ENCODE data around the gene CD160. TPM values are rescaled to one million over a fixed set of nuclear protein-coding genes. Genes with fewer than 3 reads are reported as not detected.

CD160 gene
- total RNA-seq, 1 donor = not detected

DNA sequence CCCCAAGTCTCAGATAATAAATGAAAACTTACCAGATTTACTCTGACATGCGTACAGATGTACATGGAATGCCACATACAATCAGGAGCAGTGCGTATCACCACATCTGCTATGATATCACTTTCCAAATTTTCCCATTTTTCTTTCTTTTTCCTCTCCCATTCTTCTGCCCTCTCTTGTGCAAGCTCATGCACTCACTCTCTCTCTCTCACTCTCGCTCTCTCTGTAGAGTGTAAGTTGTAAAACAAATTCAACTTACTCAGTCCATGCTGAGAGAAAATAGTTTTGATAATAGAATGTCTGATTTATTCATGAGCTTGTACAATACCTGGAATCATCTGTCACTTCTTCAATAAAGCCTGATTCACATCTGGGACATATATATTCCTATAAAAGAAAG is 69.3 kb downstream of the CD160 start:
- H3K79me2 ChIP-seq (ENCODE audit: insufficient read depth, low read length) = peaks cover 62% of the 10 kb centered on the region

More for the DNA sequence above, 69.3 kb downstream of the CD160 start:
- H2AFZ ChIP-seq (ENCODE audit: low read length) = no peak overlapping the region
- no peak overlapping the region for H3K4me2 ChIP-seq (ENCODE audit: insufficient read depth, low read length)
- no peak overlapping the region for H3K27ac ChIP-seq (ENCODE audit: low read depth, low read length)
- DNase-seq (ENCODE audit: insufficient read length, low spot score, missing footprints) = peak; percentile 27
- H3K4me1 ChIP-seq (ENCODE audit: insufficient read depth, low read length) = no peaks in the 10 kb centered on the region
- H4K20me1 ChIP-seq (ENCODE audit: insufficient read depth, low read length) = peaks cover 11% of the 10 kb centered on the region
- no peak overlapping the region for H3K4me3 ChIP-seq (ENCODE audit: insufficient read depth, low read length)
- no peaks in the 10 kb centered on the region for H3K27me3 ChIP-seq (ENCODE audit: insufficient read depth, low read length)
- no peaks in the 10 kb centered on the region for H3K9me3 ChIP-seq (ENCODE audit: low read depth, low read length)
- H3K36me3 ChIP-seq (ENCODE audit: insufficient read depth, low read length) = peaks cover 16% of the 10 kb centered on the region
- TF ChIP-seq, protein P1, sequence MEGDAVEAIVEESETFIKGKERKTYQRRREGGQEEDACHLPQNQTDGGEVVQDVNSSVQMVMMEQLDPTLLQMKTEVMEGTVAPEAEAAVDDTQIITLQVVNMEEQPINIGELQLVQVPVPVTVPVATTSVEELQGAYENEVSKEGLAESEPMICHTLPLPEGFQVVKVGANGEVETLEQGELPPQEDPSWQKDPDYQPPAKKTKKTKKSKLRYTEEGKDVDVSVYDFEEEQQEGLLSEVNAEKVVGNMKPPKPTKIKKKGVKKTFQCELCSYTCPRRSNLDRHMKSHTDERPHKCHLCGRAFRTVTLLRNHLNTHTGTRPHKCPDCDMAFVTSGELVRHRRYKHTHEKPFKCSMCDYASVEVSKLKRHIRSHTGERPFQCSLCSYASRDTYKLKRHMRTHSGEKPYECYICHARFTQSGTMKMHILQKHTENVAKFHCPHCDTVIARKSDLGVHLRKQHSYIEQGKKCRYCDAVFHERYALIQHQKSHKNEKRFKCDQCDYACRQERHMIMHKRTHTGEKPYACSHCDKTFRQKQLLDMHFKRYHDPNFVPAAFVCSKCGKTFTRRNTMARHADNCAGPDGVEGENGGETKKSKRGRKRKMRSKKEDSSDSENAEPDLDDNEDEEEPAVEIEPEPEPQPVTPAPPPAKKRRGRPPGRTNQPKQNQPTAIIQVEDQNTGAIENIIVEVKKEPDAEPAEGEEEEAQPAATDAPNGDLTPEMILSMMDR (IDR thresholded peaks at IDR 0.05; ENCODE audit: extremely low read depth, low read depth, low read length) = no peak

Other genes with a start within 250 kb of the CD160 start
- gene GPR89A, start 111.5 kb upstream of the CD160 start, total RNA-seq = 32.1 and 33.7 TPM in 2 replicates
- gene PDZK1, start 12.1 kb upstream of the CD160 start, total RNA-seq = 0.29 and 0.36 TPM in 2 replicates
- gene RNF115, start 104.6 kb downstream of the CD160 start, total RNA-seq = 23.2 and 25.6 TPM in 2 replicates
- 54.3 and 63.1 TPM in 2 replicates for gene POLR3C, start 104.7 kb downstream of the CD160 start, total RNA-seq
- 1.8 and 4.0 TPM in 2 replicates for gene NUDT17, start 126.1 kb downstream of the CD160 start, total RNA-seq
- 15.2 and 17.4 TPM in 2 replicates for gene PIAS3, start 139.6 kb downstream of the CD160 start, total RNA-seq
- gene ANKRD35, start 166.4 kb downstream of the CD160 start, total RNA-seq = 1.4 and 2.1 TPM in 2 replicates
- gene ITGA10, start 190.6 kb downstream of the CD160 start, total RNA-seq = 44.5 and 56.6 TPM in 2 replicates
- gene PEX11B, start 199.2 kb downstream of the CD160 start, total RNA-seq = 18.9 and 20.3 TPM in 2 replicates
- 49.8 and 54.3 TPM in 2 replicates for gene RBM8A, start 208.0 kb downstream of the CD160 start, total RNA-seq
- 33.3 and 33.7 TPM in 2 replicates for gene LIX1L, start 238.5 kb downstream of the CD160 start, total RNA-seq
- gene ANKRD34A, start 245.1 kb downstream of the CD160 start, total RNA-seq = 0.59 and 1.1 TPM in 2 replicates
- 9.4 and 13.3 TPM in 2 replicates for gene POLR3GL, start 245.2 kb downstream of the CD160 start, total RNA-seq